GM12878 (cell line): ENCODE measurements around the gene ANGPTL4.

Experiments
- CHD2 ChIP-seq: IDR thresholded peaks from 2 replicates; pipeline ENCODE4 v1.6.1; 2011; ENCODE audit warnings: low read depth, low read length, improper control_type of control experiment, borderline replicate concordance
- CTCF ChIP-seq, 3 experiments: IDR thresholded peaks in 2 of 3; conservative IDR thresholded peaks in 1 of 3; 2 replicates each; pipeline ENCODE4 v1.5.1; 2011; ENCODE audit warnings: low read depth in 3 of 3, low read length in 3 of 3, mild to moderate bottlenecking in 3 of 3, control low read depth in 2 of 3, moderate library complexity in 2 of 3, inconsistent platforms in 1 of 3, mixed read lengths in 1 of 3; ENCODE audit not compliant: control insufficient read depth in 2 of 3, insufficient read depth in 1 of 3; ENCODE audit errors: extremely low read depth in 1 of 3
- DPF2 ChIP-seq: fragments of 450-650 bp; IDR thresholded peaks from 2 replicates; pipeline ENCODE4 v1.6.1; 2017; ENCODE audit warnings: mild to moderate bottlenecking
- E2F8 ChIP-seq: fragments of 450-650 bp; IDR thresholded peaks from 2 replicates; pipeline ENCODE4 v1.6.1; 2018; ENCODE audit warnings: mild to moderate bottlenecking, low read depth, moderate library complexity; ENCODE audit not compliant: partially characterized antibody
- EP300 ChIP-seq, 2 experiments: fragments of 150-350 bp in 1 of 2; IDR thresholded peaks; 2 replicates each; pipeline ENCODE4 v1.6.1; 2011 to 2012; ENCODE audit warnings: low read depth in 2 of 2, low read length in 2 of 2, borderline replicate concordance in 1 of 2, improper control_type of control experiment in 1 of 2, inconsistent platforms in 1 of 2; ENCODE audit not compliant: control insufficient read depth in 1 of 2
- MAX ChIP-seq: IDR thresholded peaks from 2 replicates; pipeline ENCODE4 v1.6.1; 2012; ENCODE audit warnings: low read depth, low read length, improper control_type of control experiment
- MXI1 ChIP-seq: fragments of 150-350 bp; IDR thresholded peaks from 2 replicates; pipeline ENCODE4 v1.6.1; 2011; ENCODE audit warnings: low read depth, mild to moderate bottlenecking, inconsistent platforms, low read length, improper control_type of control experiment
- MYB ChIP-seq: fragments of 150-350 bp; IDR thresholded peaks from 2 replicates; pipeline ENCODE4 v1.6.1; 2014; ENCODE audit warnings: mild to moderate bottlenecking, low read depth, low read length, borderline replicate concordance
- NFXL1 ChIP-seq: fragments of 450-650 bp; IDR thresholded peaks from 2 replicates; pipeline ENCODE4 v1.6.1; 2017; ENCODE audit warnings: antibody characterized with exemption, mild to moderate bottlenecking, borderline replicate concordance
- NKRF ChIP-seq: fragments of 450-650 bp; conservative IDR thresholded peaks from 2 replicates; pipeline ENCODE4 v1.6.1; 2017; ENCODE audit warnings: mild to moderate bottlenecking, moderate library complexity
- POLR2A ChIP-seq: IDR thresholded peaks from 2 replicates; pipeline ENCODE4 v1.6.1; 2011; ENCODE audit warnings: low read depth, mild to moderate bottlenecking, low read length
- SMARCA5 ChIP-seq: fragments of 450-650 bp; IDR thresholded peaks from 2 replicates; pipeline ENCODE4 v1.6.1; 2017; ENCODE audit warnings: mild to moderate bottlenecking
- TAF1 ChIP-seq: IDR thresholded peaks from 2 replicates; pipeline ENCODE4 v1.6.1; 2011; ENCODE audit warnings: mild to moderate bottlenecking, low read depth, low read length, borderline replicate concordance
- YY1 ChIP-seq: IDR thresholded peaks from 2 replicates; pipeline ENCODE4 v1.6.1; 2011; ENCODE audit warnings: low read depth, mild to moderate bottlenecking, low read length

GRCh38 chr19:8332976-8333766 is 30.8 kb upstream of the ANGPTL4 start:
- TF ChIP-seq NFXL1, result no peak
- TF ChIP-seq SMARCA5, result no peak
- TF ChIP-seq MAX, result no peak
- no peak for TF ChIP-seq MYB
- TF ChIP-seq DPF2, result no peak
- no peak for TF ChIP-seq POLR2A
- no peak for TF ChIP-seq E2F8
- no peak for TF ChIP-seq MXI1
- TF ChIP-seq EP300 (IDR thresholded peaks at IDR 0.05; ENCODE audit: borderline replicate concordance in 1 of 2, control insufficient read depth in 1 of 2, low read depth in 2 of 2, low read length in 2 of 2), result no peak
- TF ChIP-seq TAF1, result no peak
- no peak for TF ChIP-seq YY1
- TF ChIP-seq CHD2, result no peak
- no peak for TF ChIP-seq NKRF
- TF ChIP-seq CTCF (IDR thresholded peaks at IDR 0.05 in 2 of 3, conservative IDR thresholded peaks at IDR 0.05 in 1 of 3; ENCODE audit: control insufficient read depth in 2 of 3, extremely low read depth in 1 of 3, insufficient read depth in 1 of 3, low read depth in 3 of 3, low read length in 3 of 3), result no peak
